ENCODE results near the gene C2orf72.
"Not testable (repeated sequence)": the region's sequence is repeated elsewhere in the genome, so short reads cannot be mapped to it uniquely, and the experiment has no call there.

The C2orf72 gene

DNA sequence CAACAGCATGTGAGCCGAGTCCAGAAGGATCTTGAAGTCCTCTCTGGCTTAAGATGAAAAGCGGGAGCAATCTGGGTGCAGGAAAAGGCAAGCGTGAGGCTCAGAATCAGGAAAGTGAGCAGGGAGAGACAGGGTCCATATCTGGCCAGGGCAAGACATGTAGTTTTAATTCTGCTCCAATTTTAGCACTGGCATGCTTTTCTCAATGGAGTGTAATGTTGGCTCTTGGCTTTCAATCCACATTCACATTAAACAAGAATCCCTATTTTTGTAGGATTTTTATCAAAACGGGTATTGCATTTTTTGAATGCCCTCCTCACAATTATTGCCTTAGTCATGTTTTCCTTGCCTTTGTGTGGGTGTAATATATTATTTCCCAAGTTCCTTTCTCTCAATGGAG, 35.4 kb upstream of the C2orf72 start:
- no peaks in the 10 kb centered on the region for H3K4me1 ChIP-seq (ENCODE audit: control insufficient read depth, insufficient read depth, low read length)
- H3K9ac ChIP-seq (ENCODE audit: low read depth, low read length), result no peak overlapping the region
- no peaks in the 10 kb centered on the region for H3K27me3 ChIP-seq (ENCODE audit: control insufficient read depth, insufficient read depth, low read length)
- H3K27ac ChIP-seq (ENCODE audit: low read depth, low read length), result no peak overlapping the region
- H3K9me3 ChIP-seq (ENCODE audit: control insufficient read depth, insufficient read depth, low read length), result no peaks in the 10 kb centered on the region
- no peaks in the 10 kb centered on the region for H3K36me3 ChIP-seq (ENCODE audit: control insufficient read depth, insufficient read depth, low read length)
- H3K4me3 ChIP-seq (ENCODE audit: low read depth, low read length), result no peak overlapping the region

DNA sequence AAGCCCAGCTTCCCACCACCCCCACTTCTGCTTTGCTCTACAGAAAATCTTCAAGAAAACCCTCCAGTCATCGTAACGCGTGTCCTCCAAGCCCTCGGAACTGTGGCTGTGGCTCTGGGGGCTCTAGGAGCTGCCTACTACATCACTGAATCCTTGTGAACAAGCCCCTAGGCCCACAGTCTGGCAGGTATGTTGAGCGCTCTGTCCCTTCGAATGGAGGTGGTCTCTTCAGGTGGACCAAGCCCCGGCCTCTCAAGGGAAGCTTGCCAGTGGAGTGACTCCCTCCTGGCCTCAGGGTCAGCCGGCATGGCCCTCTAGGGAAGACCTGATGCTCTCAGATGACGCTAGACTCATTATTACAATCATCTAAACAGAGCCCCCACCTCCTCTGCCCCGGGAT, 34.7 kb upstream of the C2orf72 start:
- H3K9me3 ChIP-seq (ENCODE audit: control insufficient read depth, insufficient read depth, low read length), result no peaks in the 10 kb centered on the region
- no peak overlapping the region for H3K4me3 ChIP-seq (ENCODE audit: low read depth, low read length)
- no peak overlapping the region for H3K27ac ChIP-seq (ENCODE audit: low read depth, low read length)
- no peaks in the 10 kb centered on the region for H3K36me3 ChIP-seq (ENCODE audit: control insufficient read depth, insufficient read depth, low read length)
- no peaks in the 10 kb centered on the region for H3K4me1 ChIP-seq (ENCODE audit: control insufficient read depth, insufficient read depth, low read length)
- H3K9ac ChIP-seq (ENCODE audit: low read depth, low read length), result no peak overlapping the region
- H3K27me3 ChIP-seq (ENCODE audit: control insufficient read depth, insufficient read depth, low read length), result no peaks in the 10 kb centered on the region

DNA sequence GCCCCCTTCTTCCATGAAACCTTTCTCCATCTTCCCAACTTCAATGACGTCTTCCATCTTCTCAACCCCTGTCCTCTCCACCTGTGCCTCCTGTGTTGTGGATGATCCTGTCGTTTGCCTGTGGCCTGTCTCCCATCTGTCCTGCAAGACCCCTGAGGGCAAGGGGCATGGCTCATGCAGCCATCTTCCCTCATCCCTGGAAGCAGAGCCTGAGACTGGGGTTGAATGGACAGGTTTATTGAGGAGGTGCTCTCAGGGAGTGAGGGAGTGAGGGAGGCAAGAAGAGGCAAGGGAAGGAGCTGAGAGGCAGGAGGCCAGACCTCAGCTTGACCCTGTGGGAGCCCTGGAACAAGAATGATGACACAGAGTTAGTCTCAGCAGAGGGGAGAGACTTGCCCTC, 34.1 kb upstream of the C2orf72 start:
- Histone ChIP-seq H3K27me3 (ENCODE audit: control insufficient read depth, insufficient read depth, low read length) (no peaks in the 10 kb centered on the region), H3K36me3 (ENCODE audit: control insufficient read depth, insufficient read depth, low read length) (no peaks in the 10 kb centered on the region), H3K27ac (ENCODE audit: low read depth, low read length) (no peak overlapping the region), H3K9ac (ENCODE audit: low read depth, low read length) (no peak overlapping the region), H3K4me3 (ENCODE audit: low read depth, low read length) (no peak overlapping the region), H3K9me3 (ENCODE audit: control insufficient read depth, insufficient read depth, low read length) (no peaks in the 10 kb centered on the region), H3K4me1 (ENCODE audit: control insufficient read depth, insufficient read depth, low read length) (no peaks in the 10 kb centered on the region)

DNA sequence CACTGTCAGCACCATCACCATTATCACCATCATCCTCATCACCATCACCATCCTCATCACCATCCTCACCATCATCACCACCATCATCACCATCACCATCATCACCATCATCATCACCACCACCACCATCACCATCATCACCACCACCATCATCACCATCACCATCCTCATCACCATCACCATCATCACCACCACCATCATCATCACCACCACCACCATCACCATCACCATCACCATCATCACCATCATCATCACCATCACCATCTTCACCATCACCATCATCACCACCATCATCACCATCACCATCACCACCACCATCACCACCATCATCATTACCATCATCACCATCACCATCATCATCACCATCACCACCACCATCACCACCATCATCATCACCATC, 32.4 kb upstream of the C2orf72 start:
- not testable (repeated sequence) for H3K36me3 ChIP-seq (ENCODE audit: control insufficient read depth, insufficient read depth, low read length); H3K4me1 ChIP-seq (ENCODE audit: control insufficient read depth, insufficient read depth, low read length); H3K4me3 ChIP-seq (ENCODE audit: low read depth, low read length); H3K9ac ChIP-seq (ENCODE audit: low read depth, low read length); H3K9me3 ChIP-seq (ENCODE audit: control insufficient read depth, insufficient read depth, low read length); H3K27me3 ChIP-seq (ENCODE audit: control insufficient read depth, insufficient read depth, low read length); H3K27ac ChIP-seq (ENCODE audit: low read depth, low read length)

DNA sequence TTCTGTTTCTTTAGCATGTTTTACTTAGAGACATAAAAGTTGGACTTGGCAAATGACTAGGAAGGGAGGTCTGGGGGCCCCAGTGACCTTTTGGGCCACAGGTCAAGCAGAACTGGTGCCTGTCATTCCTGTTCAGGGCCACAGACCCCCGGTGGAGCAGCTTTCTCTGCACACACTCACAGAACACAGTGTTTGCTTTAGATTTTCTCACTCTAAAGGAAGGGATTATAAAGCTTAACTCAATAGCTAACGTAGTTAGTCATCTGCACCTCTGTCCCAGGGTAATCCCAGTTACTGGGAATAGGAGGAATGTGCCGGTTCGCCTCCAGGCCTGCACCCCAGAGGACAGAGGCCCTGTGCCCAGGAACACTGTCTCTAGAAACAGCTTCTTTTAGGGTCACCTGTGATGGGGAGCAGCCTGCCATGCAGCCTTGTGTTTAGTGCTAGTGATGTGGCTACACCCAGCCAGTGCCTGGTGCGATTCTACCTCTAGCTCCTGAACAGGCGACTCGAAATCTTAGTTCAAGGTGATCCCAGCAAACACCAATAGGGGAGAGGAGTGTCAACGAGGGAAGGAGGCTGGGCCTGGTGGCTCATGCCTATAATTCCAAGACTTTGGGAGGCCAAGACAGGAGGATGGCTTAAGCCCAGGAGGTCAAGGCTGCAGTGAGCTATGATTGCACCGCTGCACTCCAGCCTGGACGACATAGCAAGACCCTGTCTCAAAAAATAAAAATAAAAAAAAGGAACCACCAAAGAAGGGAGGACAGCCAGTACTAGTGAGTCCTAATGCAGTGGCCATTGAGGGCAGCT, 29.8 kb upstream of the C2orf72 start:
- no peaks in the 10 kb centered on the region for H3K36me3 ChIP-seq (ENCODE audit: control insufficient read depth, insufficient read depth, low read length)
- H3K9ac ChIP-seq (ENCODE audit: low read depth, low read length), result no peak overlapping the region
- no peaks in the 10 kb centered on the region for H3K4me1 ChIP-seq (ENCODE audit: control insufficient read depth, insufficient read depth, low read length)
- H3K4me3 ChIP-seq (ENCODE audit: low read depth, low read length), result no peak overlapping the region
- no peak overlapping the region for H3K27ac ChIP-seq (ENCODE audit: low read depth, low read length)
- H3K27me3 ChIP-seq (ENCODE audit: control insufficient read depth, insufficient read depth, low read length), result no peaks in the 10 kb centered on the region; the same call in 1 of the 2 replicates
- H3K9me3 ChIP-seq (ENCODE audit: control insufficient read depth, insufficient read depth, low read length), result no peaks in the 10 kb centered on the region

DNA sequence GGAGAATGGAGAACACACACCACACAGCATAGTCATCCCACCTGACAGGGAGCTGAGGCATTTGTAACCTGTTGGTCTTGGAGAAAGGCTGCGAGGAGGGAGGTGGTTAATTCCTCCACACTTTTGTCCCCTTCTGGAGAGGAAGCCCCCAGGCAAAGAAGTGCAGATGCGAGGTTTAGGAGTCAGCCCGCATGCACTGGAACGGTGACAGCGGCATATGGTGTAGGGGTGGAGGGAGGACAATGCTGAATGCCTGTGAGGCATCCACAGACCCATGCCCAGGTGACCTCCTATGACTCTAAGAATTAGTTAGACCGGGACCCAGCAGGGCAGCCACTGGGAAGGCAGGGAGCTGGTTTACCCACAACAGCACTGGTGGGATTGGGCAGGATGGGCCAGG, 29.2 kb upstream of the C2orf72 start:
- Histone ChIP-seq H3K27me3 (ENCODE audit: control insufficient read depth, insufficient read depth, low read length) (no peaks in the 10 kb centered on the region; the same call in 1 of the 2 replicates), H3K27ac (ENCODE audit: low read depth, low read length) (no peak overlapping the region), H3K36me3 (ENCODE audit: control insufficient read depth, insufficient read depth, low read length) (no peaks in the 10 kb centered on the region), H3K4me1 (ENCODE audit: control insufficient read depth, insufficient read depth, low read length) (no peaks in the 10 kb centered on the region), H3K9me3 (ENCODE audit: control insufficient read depth, insufficient read depth, low read length) (no peaks in the 10 kb centered on the region), H3K9ac (ENCODE audit: low read depth, low read length) (no peak overlapping the region), H3K4me3 (ENCODE audit: low read depth, low read length) (no peak overlapping the region)

DNA sequence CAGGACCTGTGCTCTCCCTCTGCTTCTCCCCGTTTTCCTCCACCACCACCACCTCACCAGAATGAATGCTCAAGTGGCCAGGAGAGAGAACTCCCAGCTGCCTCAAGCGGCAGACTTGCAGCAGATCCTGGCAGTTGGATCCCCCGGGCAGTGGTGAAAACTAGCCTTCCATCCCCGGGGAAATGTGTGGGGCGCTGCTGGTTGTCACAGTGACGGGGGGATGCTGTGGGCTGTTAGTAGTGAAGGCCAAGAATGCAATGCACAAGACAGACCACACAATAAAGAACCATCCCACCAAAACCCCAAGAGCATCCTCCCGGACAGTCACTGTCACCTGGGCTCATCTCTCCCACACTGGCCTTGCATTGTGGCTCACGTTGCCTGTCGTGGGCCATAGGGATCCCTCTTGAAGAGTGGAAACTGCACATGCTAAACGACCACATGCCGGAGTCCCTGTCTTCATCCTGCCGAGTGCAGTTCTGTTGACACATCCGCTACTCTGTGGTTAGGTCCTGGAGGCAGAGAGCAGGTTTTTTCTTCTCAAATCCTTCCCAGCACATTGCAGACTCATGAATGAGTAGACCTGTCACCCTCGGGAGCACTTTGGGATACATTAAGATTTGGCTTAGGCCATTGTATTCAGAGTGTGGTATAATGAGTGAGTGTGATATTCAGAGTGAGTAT, 27.9 kb upstream of the C2orf72 start:
- Histone ChIP-seq H3K9ac (ENCODE audit: low read depth, low read length) (no peak overlapping the region), H3K4me1 (ENCODE audit: control insufficient read depth, insufficient read depth, low read length) (peaks cover 7% of the 10 kb centered on the region; the same call in 1 of the 2 replicates), H3K4me3 (ENCODE audit: low read depth, low read length) (no peak overlapping the region), H3K36me3 (ENCODE audit: control insufficient read depth, insufficient read depth, low read length) (no peaks in the 10 kb centered on the region), H3K27me3 (ENCODE audit: control insufficient read depth, insufficient read depth, low read length) (no peaks in the 10 kb centered on the region; the same call in 1 of the 2 replicates), H3K27ac (ENCODE audit: low read depth, low read length) (no peak overlapping the region), H3K9me3 (ENCODE audit: control insufficient read depth, insufficient read depth, low read length) (no peaks in the 10 kb centered on the region)

DNA sequence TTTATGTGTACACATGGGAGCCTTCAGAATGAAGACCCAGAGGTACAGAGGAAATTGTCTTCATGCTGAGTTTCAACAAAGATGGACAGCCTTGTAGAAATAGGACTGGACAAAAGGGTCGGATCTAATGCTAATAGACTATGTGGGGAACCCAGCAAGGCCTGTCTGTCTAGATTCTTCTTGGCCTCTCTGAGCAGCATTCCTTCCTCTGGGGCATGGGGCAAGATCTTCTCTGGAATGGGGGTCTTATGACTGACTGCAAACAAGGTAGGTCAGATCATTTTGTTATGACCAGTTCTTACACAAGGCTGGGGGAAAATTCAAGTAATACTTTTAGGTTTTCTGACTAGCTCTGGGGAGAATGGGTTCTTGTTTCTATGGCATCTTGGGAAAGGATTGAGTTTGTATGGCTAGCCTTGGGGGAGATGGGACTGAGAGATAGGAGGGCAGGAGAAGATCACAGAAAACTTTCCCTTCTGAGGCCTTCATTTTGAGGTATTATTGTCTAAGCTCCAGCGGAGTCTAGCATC, 27.1 kb upstream of the C2orf72 start:
- H3K4me3 ChIP-seq (ENCODE audit: low read depth, low read length), result no peak overlapping the region
- H3K27ac ChIP-seq (ENCODE audit: low read depth, low read length), result no peak overlapping the region
- H3K9ac ChIP-seq (ENCODE audit: low read depth, low read length), result no peak overlapping the region
- H3K36me3 ChIP-seq (ENCODE audit: control insufficient read depth, insufficient read depth, low read length), result no peaks in the 10 kb centered on the region
- no peaks in the 10 kb centered on the region for H3K9me3 ChIP-seq (ENCODE audit: control insufficient read depth, insufficient read depth, low read length)
- peaks cover 8% of the 10 kb centered on the region; the same call in 1 of the 2 replicates for H3K4me1 ChIP-seq (ENCODE audit: control insufficient read depth, insufficient read depth, low read length)
- no peaks in the 10 kb centered on the region; the same call in 1 of the 2 replicates for H3K27me3 ChIP-seq (ENCODE audit: control insufficient read depth, insufficient read depth, low read length)

DNA sequence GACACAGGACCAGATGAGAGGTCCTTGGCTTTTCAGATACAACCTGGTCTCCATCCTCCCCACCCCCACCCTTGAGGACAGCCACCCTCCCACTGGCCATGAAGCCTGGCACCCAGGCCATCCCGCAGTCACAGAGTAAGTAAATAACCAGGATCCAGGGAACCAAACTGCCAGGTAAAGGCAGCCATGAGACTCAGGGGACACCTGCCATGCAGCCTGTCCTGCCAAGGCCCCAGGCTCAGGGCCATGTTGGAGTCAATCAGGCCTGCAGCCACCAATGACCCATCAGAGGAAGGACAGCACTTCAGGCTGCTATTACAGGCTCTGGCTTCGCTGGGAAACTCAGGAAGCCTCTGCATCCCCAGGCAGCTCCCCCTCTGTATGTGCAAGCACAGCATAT, 25.8 kb upstream of the C2orf72 start:
- H3K27me3 ChIP-seq (ENCODE audit: control insufficient read depth, insufficient read depth, low read length), result peaks cover 4% of the 10 kb centered on the region
- H3K4me3 ChIP-seq (ENCODE audit: low read depth, low read length), result no peak overlapping the region
- no peaks in the 10 kb centered on the region for H3K9me3 ChIP-seq (ENCODE audit: control insufficient read depth, insufficient read depth, low read length)
- peaks cover 14% of the 10 kb centered on the region; the same call in 1 of the 2 replicates for H3K4me1 ChIP-seq (ENCODE audit: control insufficient read depth, insufficient read depth, low read length)
- no peak overlapping the region for H3K27ac ChIP-seq (ENCODE audit: low read depth, low read length)
- no peaks in the 10 kb centered on the region for H3K36me3 ChIP-seq (ENCODE audit: control insufficient read depth, insufficient read depth, low read length)
- H3K9ac ChIP-seq (ENCODE audit: low read depth, low read length), result no peak overlapping the region

DNA sequence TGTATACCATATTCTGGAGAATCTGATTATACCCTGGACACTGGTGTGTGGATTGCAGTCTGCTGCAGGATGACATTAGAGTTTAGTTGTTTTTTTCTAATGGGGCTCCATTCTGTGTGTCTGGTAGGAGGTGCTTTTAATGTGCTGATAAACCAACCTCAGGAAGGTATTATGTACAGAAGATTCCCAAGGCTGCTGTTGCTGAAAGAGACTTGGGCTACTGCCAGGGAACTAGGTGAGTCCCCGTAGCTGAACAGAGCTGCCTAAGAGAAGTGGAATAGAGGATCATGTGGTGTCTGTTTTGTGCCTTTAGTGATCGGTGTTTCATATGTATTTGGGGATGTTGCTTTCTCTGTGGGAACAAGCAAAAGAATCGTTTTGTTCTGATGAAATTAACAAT, 24.9 kb upstream of the C2orf72 start:
- no peak overlapping the region for H3K9ac ChIP-seq (ENCODE audit: low read depth, low read length)
- peaks cover 4% of the 10 kb centered on the region for H3K27me3 ChIP-seq (ENCODE audit: control insufficient read depth, insufficient read depth, low read length)
- peaks cover 14% of the 10 kb centered on the region; the same call in 1 of the 2 replicates for H3K4me1 ChIP-seq (ENCODE audit: control insufficient read depth, insufficient read depth, low read length)
- H3K27ac ChIP-seq (ENCODE audit: low read depth, low read length), result no peak overlapping the region
- no peaks in the 10 kb centered on the region for H3K36me3 ChIP-seq (ENCODE audit: control insufficient read depth, insufficient read depth, low read length)
- H3K4me3 ChIP-seq (ENCODE audit: low read depth, low read length), result no peak overlapping the region
- no peaks in the 10 kb centered on the region for H3K9me3 ChIP-seq (ENCODE audit: control insufficient read depth, insufficient read depth, low read length)

DNA sequence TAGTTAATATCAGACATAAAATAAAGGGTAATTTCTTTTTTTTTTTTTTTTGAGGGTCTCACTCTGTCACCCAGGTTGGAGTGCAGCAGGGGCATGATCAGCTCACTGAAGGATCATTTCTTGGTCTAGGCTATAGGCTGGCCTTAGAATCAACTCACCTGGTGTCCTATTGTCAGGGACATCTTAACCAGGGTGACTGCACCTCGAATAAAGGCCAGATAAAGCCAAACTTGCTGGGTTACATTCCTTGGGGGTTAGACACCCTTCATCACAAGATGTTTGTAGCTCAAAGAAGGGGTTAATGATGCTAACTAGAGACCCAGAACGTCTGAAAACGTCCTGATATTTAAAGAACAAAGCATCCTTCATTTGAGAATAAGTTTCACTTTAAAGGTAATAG, 23.5 kb upstream of the C2orf72 start:
- Histone ChIP-seq H3K4me1 (ENCODE audit: control insufficient read depth, insufficient read depth, low read length) (peaks cover 14% of the 10 kb centered on the region; the same call in 1 of the 2 replicates), H3K27me3 (ENCODE audit: control insufficient read depth, insufficient read depth, low read length) (peaks cover 4% of the 10 kb centered on the region), H3K4me3 (ENCODE audit: low read depth, low read length) (no peak overlapping the region), H3K36me3 (ENCODE audit: control insufficient read depth, insufficient read depth, low read length) (no peaks in the 10 kb centered on the region), H3K9me3 (ENCODE audit: control insufficient read depth, insufficient read depth, low read length) (no peaks in the 10 kb centered on the region), H3K27ac (ENCODE audit: low read depth, low read length) (no peak overlapping the region), H3K9ac (ENCODE audit: low read depth, low read length) (no peak overlapping the region)

Data from HUES48 (cell line).